NCI-H2196 (cell line): Measurements from ENCODE around the gene ETFA.
A peak's percentile ranks its signal among the peaks of the same experiment; 100 is the strongest.
"Not testable (repeated sequence)": the region's sequence is repeated elsewhere in the genome, so short reads cannot be mapped to it uniquely, and the experiment has no call there.

Experiments used
- DNase-seq: peaks from one replicate; lab custom pipeline; 2025; ENCODE audit not compliant: unreplicated experiment; lab: John Stamatoyannopoulos, UW

ETFA gene

DNA sequence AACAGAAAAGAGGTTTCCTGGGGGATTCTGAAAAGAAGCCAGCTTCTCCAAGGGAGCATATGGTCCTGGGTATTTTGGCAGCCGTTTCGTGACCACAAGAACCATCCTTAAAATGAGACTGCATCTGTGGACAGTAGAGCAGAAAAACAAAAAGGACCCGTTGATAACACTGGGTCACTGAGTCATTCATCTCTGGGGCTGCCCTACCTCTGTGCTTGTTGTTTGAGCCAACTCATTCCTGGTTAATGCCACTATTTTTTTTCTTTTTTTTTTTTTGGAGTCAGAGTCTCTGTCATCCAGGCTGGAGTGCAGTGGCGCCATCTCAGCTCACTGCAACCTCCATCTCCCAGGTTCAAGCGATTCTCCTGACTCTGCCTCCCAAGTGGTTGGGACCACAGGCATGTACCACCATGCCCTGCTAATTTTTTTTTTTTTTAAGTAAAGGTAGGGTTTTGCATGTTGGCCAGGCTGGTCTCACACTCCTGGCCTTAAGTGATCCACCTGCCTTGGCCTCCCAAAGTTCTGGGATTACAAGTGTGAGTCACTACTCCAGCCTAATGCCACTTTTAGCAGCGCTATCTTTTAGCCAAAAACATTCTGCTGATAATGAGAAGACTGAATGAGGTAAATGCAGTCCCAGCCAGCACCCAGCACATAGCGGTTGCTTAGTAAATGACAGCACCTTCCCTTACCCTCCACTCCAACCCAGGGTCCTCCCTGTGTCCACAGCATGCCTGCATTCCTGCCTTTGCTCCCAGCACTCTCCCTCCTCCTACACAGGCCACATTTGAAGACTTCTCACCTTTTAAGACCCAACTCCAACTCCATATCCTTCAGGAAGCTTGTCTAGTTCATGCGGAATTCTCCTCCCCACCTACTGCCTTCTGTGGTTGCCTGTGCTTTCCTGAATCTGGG lies 16.2 kb upstream of the ETFA start:
- DNase-seq, result no peak

DNA sequence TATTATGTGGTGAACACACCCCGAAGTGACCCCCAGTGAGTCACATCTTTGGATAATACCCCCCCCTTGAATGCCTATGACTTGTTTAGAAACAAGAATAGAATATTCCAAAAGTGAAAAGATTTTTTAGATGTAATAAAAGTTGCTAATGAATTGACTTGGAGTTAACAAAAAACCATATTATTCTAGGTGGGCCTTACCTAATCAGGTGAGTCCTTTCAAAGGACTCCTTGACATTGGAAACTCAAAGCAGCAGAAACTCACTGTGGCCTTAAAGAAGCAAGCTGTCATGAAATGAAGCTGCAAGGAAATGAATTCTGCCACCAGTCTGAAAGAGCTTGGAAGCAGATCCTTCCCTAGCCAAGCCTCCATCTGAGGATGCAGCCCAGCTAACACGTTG lies 14.4 kb upstream of the ETFA start:
- DNase-seq, result no peak

DNA sequence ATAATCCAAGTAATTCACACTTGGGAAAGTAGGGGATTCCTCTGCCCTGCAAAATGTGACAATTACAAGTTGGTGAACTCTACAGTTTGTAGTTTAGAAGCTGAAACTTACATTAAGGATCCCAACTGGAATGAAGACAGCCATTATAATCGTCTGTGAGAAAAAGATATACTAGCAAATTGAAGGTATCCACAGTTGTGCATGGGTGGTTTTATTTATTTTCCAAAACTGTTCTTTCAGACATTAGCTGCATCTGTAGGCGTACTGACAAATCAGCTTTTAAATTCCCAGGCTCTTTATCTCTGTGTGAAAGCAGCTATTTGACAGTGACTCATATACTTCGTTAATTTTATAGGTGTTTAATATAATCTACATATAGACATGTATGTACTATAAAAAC lies 12.8 kb upstream of the ETFA start:
- DNase-seq, result no peak

DNA sequence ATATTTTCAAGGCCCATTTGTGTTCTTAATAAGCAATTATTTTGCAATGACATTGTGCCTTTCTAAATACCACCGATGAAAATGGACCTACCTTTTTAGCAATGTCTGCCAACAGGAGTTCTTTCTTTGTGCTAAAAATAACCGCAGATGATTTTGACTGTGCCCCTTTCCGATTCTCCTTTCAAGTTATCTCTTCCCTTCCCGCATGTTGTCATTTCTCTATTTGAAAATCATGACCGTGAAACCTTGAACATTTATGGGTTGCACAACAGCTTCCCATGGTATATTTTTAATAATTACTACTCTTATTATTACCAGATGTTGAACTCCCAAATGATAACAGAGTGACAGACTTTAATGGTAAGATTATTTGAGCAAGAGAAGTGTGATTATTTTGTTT lies 10.3 kb upstream of the ETFA start:
- no peak for DNase-seq

DNA sequence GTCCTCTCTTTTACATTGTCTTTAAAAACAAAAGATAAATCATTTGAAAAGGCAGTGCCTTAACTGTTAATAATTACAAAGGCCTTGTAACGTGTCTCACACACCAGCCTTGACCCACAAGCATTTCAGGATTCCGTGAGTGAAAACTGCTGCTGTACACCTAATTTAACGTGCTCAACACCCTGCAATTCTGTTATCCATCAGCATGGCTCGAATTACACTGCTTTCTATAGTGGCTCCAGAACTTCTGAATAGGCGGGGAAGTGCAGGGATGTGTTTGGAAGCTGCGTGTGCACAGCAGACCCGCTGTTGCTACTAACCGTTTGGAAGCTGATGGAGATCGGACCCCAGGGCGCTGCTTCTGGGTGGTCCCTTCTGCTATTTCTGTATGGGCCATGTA lies 9.9 kb upstream of the ETFA start:
- DNase-seq, result no peak

DNA sequence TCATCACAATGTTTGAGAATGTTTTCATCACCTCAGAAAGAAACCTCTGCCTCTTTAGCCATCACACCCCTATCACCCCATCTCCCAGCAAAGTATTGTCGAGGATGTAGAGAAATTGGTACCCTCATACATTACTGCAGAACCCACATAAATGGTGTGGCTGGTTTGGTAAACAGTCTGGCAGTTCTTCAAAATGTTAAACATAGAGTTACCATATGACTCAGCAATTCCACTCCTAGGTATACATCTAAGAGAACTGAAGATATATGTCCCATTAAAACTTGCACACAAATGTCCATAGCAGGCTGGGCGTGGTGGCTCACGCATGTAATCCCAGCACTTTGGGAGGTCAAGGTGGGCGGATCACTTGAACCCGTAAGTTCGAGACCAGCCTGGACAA lies 8.7 kb upstream of the ETFA start:
- no peak for DNase-seq

DNA sequence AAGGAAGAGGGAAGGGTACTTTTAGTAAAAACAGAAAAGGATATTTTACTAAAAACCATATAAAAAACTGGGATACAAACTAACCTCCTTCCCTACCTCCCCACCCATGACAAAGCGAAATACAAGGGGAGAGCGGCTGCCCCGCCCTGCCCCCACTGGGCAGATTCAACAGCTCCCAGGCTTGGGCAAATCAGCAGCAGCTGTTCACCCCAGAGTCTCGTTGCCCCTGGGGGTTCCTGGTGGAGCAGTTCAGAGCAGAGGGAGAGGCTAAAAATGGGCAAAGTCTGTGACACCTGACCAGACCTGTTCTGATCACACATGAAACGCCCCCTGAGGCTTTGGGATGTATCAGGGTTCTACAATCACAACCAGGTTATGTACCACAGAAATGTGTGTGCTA lies 2.5 kb upstream of the ETFA start:
- no peak for DNase-seq

DNA sequence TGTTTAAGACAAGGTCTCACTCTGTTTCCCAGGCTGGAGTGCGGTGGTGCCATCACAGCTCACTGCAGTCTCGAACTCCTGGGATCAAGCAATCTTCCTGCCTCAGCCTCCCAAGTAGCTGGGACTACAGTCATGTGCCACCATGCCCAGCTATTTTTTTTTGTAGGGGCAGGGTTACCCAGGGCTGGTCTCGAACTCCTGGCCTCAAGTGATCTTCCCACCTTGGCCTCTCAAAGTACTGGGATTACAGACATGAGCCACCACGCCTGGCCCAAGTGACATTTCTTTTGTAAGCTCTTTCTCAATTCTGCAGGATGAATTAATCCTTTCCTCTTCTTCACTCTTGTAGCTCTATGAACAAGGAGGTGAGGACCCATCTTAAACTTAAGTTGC lies 1.9 kb upstream of the ETFA start:
- DNase-seq, result not testable (repeated sequence)

DNA sequence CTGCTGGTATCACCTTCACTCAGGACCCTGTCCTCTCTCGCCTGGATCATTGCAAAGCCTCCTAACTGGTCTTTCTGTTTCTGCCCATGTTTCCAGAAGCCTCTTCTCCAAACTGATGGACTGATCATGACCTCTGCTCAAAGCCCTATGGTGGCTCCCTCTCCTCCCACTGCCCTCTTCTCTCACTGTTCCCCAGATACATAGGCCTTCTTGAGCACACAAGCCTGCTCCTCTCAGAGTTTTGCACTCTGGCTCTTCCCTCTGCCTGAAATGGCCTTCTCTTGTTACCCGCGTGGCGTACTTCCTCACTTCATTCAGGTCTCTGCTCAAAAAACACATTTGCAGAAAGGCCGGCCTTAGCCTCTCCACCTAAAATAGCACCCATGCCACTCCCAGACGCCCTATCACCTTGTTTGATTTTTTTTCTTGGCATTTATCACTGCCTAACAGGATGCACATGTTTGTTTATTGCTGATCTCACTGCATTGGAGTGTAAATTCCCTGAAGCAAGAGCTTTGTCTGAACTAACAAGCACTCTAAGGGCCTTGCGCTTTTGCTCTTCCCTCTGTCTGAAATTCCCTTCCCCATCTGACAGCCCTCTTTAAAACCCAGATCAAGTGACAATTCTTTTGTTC lies 1.4 kb upstream of the ETFA start:
- peak; percentile 46 for DNase-seq

DNA sequence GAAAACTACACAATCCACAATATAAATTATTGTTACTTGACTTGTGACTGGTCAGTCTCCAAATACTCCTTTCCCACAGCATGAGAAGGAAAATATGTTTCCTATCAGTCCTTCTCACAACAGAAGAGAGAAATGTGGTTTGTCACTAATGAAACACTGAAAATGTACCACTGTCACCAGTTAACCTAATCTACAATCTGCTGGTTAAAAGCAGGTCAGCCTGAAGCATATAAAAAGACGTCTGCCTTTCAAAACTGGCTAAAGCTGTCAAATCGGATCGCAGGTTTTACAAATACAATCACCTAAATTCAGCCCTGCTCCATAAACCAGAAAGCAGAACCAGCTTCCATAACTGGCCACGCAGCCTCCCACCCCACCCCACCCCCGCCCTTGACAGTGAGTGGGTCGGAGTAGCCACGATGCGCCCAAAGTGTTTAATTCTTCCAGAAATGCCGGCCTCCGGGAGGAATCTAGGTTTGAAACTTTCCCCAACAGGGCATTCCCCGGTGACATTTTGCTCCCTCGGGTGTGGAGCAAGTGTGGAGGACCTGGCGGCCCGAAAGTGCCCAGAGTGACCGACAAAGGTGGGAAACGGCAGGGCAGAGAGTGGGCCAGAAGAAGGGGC lies 682 bp downstream of the ETFA start:
- no peak for DNase-seq

DNA sequence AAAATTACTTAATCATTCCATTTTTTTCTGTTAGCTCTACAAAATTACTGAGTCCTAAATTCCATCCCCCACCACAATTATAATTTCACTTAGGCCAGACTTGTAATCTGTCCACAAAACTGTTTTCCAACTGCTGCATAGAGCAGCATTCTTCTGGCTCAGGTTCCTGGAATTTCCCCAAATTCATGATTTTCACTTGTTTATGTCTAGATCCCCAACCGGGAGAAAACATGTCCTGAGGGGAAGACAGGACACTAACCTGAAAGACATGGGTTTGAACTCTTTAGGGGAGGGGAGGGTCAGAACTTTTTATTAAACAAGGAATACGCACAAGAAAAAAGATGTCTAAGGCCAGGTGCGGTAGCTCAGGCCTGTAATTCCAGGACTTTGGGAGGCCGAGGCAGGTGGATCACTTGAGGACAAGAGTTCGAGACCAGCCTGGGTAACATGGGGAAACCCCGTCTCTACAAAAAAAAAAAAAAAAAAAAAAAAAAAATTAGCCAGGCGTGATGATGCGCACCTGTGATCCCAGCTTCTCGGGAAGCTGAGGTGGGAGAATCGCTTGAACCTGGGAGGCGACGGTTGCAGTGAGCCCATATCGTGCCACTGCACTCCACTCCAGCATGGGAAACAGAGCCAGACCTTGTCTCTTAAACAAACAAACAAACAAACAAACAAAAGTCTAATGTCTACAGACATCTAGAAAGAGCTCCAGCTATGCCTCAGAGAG lies 1.5 kb downstream of the ETFA start:
- no peak for DNase-seq

DNA sequence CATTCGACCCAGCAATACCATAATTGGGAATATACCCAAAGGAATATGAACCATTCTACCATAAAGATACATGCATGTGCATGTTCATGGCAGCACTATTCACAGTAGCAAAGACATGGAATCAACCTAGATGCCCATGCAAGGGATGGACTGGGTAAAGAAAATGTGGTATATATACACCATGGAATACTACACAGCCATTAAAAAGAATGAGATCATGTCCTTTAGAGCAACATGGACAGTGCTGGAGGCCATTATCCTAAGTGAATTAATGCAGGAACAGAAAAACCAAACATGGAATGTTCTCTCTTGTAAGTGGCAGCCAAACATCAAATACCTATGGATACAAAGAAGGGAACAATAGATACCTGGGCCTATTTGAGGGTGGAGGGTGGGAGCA lies 7.4 kb downstream of the ETFA start:
- DNase-seq, result no peak

DNA sequence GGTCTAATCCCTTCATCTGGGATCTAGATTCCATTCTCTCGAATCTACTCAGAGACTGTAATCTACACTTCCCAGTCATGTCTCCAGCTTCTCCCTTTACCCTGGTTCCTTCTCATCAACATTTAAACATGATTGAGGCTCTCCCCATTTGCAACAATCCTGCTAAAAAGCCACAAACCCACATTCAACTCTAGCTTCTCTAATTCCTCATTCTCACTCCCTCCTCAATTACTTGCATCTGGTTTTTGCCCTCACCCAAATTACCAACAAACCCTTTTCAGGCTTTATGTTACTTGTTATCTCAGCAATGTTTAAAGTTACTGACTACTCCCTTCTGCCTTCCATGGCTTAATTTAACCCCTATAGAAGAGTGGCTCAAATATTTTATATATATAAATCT lies 11.5 kb downstream of the ETFA start:
- no peak for DNase-seq

DNA sequence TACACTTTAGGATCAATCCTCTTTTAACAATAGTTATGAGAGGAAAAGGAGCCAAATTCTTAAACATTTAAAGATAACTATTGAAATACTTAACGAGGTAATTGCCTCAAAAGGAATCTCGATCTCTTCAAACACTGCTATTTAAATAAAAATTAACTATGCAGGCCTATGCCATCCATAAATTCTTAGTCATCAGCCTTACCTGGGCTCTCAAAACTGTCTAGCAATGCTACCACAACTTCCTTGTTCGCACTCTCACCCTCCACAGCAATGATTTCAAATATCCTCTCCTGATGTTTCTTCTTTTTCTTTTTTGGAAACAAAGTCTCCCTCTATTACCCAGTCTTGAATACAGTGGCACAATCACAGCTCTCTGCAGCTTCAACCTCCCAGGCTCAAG lies 12.3 kb downstream of the ETFA start:
- no peak for DNase-seq

DNA sequence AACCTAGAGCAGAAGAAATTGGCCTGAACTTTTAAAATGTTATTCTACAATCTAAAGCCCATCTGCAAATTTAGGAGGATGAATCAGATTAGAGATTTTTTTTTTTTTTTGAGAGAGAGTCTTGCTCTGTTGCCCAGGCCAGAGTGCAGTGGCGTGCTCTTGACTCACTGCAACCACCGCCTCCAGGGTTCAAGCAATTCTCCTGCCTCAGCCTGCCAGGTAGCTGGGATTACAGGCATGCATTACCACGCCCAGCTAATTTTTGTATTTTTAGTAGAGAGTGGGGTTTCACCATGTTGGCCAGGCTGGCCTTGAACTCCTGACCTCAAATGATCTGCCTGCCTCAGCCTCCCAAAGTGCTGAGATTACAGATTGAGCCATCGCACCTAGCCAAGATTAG lies 13.3 kb downstream of the ETFA start:
- not testable (repeated sequence) for DNase-seq

DNA sequence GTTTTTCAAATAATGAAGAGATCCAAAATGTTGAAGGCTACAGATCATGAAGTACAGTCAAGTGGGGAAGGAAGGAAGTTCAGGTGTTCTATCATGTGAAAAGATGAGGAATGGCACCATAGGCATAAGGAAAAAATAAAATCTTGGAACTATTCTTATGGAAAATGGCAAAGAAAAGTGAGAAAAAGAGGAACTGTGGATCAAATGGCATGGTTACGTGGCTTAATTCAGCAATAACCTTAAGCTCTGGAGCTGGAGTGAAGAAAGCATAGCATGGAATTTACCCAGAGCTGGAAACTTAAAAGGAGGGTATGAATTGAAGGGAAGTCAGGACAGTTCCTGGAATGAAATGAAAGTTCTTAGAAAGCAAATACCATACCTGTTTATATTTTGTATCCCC lies 14.4 kb downstream of the ETFA start:
- no peak for DNase-seq

DNA sequence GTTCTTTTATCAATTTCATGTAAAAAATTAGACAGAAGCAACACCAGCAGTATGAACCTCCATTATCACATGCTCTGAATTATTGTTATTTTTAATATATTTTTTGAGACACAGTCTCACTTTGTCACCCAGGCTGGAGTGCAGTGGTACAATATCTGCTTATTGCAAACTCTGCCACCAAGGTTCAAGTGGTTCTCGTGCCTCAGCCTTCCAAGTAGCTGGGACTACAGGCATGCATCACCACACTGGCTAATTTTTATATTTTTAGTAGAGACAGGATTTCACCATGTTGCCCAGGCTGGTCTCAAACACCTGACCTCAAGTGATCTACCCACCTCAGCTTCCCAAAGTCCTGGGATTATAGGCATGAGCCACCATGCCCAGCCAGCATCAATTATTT lies 16.8 kb downstream of the ETFA start:
- not testable (repeated sequence) for DNase-seq

DNA sequence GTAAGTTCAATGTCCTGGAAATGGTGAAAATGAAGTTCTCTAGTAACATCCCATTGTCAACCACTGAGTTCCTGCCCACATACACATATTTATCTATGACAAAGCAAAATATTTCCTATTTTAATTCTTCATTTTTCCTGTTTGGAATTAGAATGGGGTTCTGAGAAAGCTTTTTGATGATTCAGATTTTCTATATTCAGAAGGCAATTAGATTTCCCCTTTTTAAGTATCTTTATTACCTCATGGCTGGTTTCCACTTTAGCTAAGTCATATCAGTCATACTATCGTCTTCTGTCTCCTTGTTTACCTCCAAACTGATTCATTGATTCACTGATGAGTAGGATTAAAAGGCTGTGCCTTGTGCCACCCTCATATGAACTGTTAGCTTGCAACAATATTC lies 17.9 kb downstream of the ETFA start:
- DNase-seq, result no peak

DNA sequence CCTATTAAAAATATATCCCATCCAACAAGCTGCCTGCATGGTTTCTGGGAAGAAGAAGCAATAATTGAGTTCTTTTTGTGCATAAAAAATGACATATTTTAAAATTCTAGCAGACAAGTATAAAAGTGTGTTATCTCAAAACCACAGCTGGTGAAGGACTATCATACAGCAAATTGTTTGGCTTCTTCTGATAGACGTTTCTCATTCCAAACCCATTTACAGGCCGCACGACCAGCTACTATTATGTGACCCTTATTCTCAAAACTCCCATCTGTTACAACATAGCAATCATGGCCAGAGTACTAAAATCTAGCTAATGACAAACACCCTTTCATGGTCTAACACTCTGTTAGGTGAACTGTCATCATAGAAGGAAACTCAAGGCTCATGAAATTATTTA lies 21.7 kb downstream of the ETFA start:
- DNase-seq, result no peak

DNA sequence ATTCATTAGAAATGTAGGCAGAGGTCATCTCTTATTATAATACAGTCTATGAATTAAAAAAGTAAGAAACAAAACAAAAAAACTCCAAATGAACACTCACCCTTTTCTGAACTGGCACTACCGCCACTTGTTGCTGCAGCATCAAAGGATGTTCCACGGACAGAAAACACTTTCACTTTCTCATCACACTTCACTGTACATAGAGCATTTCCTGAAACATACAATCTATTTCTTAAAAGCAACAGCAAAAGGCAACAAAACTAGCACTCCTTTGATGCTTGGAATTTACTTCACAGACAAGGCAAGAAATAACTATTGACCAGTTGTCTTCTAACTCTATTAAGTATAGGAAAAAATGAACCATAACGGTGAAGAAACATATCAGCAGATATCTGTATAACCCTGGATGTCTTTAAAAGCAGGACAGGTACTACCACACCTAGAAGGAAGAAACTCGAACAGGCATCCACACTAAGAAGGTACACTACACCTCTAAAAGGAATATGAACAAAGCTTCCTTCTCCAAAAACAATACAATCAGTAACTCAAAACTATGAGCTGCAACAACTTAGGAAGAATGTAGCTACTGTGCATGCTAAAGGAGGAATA lies 24.9 kb downstream of the ETFA start:
- DNase-seq, result no peak

DNA sequence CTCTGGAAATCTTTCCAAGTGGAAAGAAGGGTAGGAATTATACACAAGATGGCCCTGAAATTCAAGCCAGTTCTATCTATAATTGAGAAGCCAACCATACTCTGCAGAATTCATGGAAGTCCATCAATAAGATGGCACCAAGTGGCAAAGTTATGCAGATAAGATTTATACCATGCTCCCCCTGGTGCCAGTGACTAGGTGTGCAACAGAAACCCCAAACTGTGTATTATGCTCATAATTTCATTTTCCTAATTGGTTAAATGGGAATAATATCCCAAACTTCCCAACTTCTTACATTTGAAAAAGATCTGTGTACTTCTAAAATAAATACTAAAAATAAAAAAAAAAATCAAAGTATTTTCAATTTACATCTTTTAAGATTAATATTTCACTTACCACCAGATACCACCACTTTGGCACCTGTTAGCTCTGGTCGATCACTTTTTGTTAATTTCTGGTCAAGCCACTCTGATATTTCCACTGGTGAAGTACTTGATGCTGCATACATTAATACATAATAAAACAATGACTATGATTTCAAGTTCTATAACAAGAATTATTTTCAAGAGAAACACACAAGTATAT lies 25.9 kb downstream of the ETFA start:
- DNase-seq, result no peak
